Activated T-cell treated with anti-CD3 and anti-CD28 coated beads for 48 hours (primary cell): Measurements from ENCODE around the gene OTX2.

Experiments
- DNase-seq: peaks from one replicate; pipeline ENCODE4 v3.0.0-alpha.2; 2020; ENCODE audit warnings: low read depth

OTX2 gene

GRCh38 chr14:56812364-56813141 is 2.3 kb upstream of the OTX2 start:
- DNase-seq: no peak

- DNase-seq: no peak
These were observed 1.5 kb upstream of the OTX2 start for GRCh38 chr14:56811593-56812363.

- no peak for DNase-seq
These were observed 735 bp upstream of the OTX2 start for GRCh38 chr14:56810836-56811592.

GRCh38 chr14:56809270-56810146 is 771 bp downstream of the OTX2 start:
- no peak for DNase-seq

GRCh38 chr14:56808383-56809269 is 1.7 kb downstream of the OTX2 start:
- DNase-seq: no peak

GRCh38 chr14:56808110-56808382 is 2.2 kb downstream of the OTX2 start:
- DNase-seq: no peak

GRCh38 chr14:56807386-56808109 is 2.7 kb downstream of the OTX2 start:
- no peak for DNase-seq

GRCh38 chr14:56806760-56807159 is 3.5 kb downstream of the OTX2 start:
- no peak for DNase-seq

- no peak for DNase-seq
These were observed 4.1 kb downstream of the OTX2 start for GRCh38 chr14:56805992-56806727.

GRCh38 chr14:56805201-56805991 is 4.9 kb downstream of the OTX2 start:
- DNase-seq: no peak

GRCh38 chr14:56803816-56804535 is 6.3 kb downstream of the OTX2 start:
- no peak for DNase-seq

- no peak for DNase-seq
These were observed 8.4 kb downstream of the OTX2 start for GRCh38 chr14:56801920-56802319.

- no peak for DNase-seq
These were observed 11.0 kb downstream of the OTX2 start for GRCh38 chr14:56799343-56799645.

GRCh38 chr14:56798447-56799342 is 11.6 kb downstream of the OTX2 start:
- no peak for DNase-seq

GRCh38 chr14:56797569-56798446 is 12.5 kb downstream of the OTX2 start:
- DNase-seq: no peak

GRCh38 chr14:56797003-56797568 is 13.2 kb downstream of the OTX2 start:
- no peak for DNase-seq
